ENCODE measurements around the gene ELMO3. TPM values are rescaled to one million over a fixed set of nuclear protein-coding genes. Genes with fewer than 3 reads are reported as not detected.

ELMO3 gene
- total RNA-seq, 1 experiment from 2014 or later = 8.6 TPM

DNA sequence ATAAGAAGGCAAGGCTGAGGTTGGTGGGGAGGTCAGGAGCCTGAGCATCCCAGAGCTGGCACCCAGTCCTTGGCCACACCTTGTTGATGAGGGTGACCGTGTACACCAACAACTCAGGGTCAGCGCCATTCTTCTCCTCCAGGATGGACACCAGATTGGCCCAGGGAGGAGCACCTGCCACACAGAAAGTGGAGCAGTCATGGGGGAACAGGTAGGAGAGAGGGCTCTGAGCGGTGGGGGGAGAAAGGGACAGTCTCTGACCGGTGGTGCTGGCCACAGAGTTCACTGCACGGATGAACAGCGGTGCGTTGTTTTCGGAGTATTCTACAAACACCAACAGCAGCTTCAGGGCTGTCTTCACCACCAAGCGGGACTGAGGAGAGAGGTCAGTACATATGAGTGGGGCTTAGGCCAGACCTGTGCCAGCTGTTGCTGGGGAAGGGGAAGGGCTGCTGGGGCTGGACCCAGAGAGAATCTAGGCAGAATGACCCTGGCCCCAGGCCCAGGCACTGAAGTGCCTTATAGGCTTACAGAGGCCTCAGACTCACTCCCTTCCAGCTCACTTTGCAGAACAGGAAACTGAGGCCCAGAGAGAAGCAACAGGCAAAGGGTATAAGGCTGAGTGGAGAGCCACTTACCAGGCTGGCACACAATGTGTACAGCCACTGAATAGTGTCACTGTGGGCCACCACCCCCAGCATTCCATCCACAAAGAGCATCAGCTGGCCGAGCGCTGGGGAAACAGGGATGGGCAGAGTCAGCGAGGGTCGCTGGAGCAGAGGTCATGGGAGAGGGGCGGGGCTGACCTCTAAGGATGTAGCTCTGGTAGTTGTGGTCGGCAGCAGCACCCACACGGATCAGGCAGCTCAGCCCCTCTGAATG lies 38.7 kb downstream of the ELMO3 start:
- no peak overlapping the region for H2BK120ac ChIP-seq (ENCODE audit: low read depth, low read length, poor library complexity, severe bottlenecking)
- H4K8ac ChIP-seq (replicated peaks; ENCODE audit: insufficient read length, low read depth, low read length) = no peak overlapping the region
- H2BK20ac ChIP-seq (ENCODE audit: low read depth, low read length, poor library complexity, severe bottlenecking) = no peak overlapping the region
- H3K23me2 ChIP-seq (ENCODE audit: insufficient read length, low read depth, low read length, poor library complexity, severe bottlenecking) = no peaks in the 10 kb centered on the region
- no peak overlapping the region for H2AFZ ChIP-seq (ENCODE audit: low read length)
- no peaks in the 10 kb centered on the region for H3K9me3 ChIP-seq (ENCODE audit: control insufficient read depth, low read depth, low read length)
- H2BK15ac ChIP-seq (ENCODE audit: low read depth, low read length) = no peak overlapping the region
- H3K23ac ChIP-seq (ENCODE audit: insufficient read length, low read depth, low read length) = no peak overlapping the region
- Mint-ChIP-seq H3K27ac (peak overlapping the region in 2 of 3 experiments; percentile 20 to 32; a peak in 2 of 7 replicates), H3K9me3 (no peaks in the 10 kb centered on the region), H3K4me3 (peak overlapping the region in 1 of 2 experiments; percentile 48; a peak in 1 of 5 replicates), H3K36me3 (ENCODE audit: insufficient read depth in 1 of 3, low read depth in 3 of 3) (peaks cover 24 to 61% (median 39%) of the 10 kb centered on the region in 3 experiments), H3K4me1 (peaks cover 13 to 20% of the 10 kb centered on the region in 2 experiments), H3K27me3 (ENCODE audit: low read depth) (no peaks in the 10 kb centered on the region)
- H3K79me2 ChIP-seq (ENCODE audit: insufficient read depth, low read length) = no peaks in the 10 kb centered on the region
- peaks cover 3% of the 10 kb centered on the region for H4K20me1 ChIP-seq (ENCODE audit: control insufficient read depth, insufficient read depth, insufficient read length)
- H3K56ac ChIP-seq (ENCODE audit: insufficient read length, low read depth, low read length) = no peak overlapping the region
- DNase-seq = no peak
- H2BK12ac ChIP-seq (ENCODE audit: insufficient read length, low read depth, low read length) = no peak overlapping the region
- WGBS (ENCODE audit: extremely low coverage, insufficient read length, low lambda C conversion rate) = no CpG with 5 or more reads among the region's 16 CpGs
- peaks cover 4% of the 10 kb centered on the region for H3K79me1 ChIP-seq (ENCODE audit: insufficient read depth, low read depth, low read length, poor library complexity, severe bottlenecking)
- no peak overlapping the region for H2BK5ac ChIP-seq (ENCODE audit: insufficient read length, low read length)
- no peak overlapping the region for H3T11ph ChIP-seq (ENCODE audit: low read length)
- no peak overlapping the region for H3K14ac ChIP-seq (ENCODE audit: insufficient read depth, low read length)
- H2AK5ac ChIP-seq (ENCODE audit: insufficient read length, low read length) = no peak overlapping the region
- H3K4me2 ChIP-seq (ENCODE audit: insufficient read depth, insufficient read length, low read length) = no peak overlapping the region
- no peak overlapping the region for H3K9ac ChIP-seq (ENCODE audit: extremely low read depth, insufficient read length, low read length)
- TF ChIP-seq, protein P1, sequence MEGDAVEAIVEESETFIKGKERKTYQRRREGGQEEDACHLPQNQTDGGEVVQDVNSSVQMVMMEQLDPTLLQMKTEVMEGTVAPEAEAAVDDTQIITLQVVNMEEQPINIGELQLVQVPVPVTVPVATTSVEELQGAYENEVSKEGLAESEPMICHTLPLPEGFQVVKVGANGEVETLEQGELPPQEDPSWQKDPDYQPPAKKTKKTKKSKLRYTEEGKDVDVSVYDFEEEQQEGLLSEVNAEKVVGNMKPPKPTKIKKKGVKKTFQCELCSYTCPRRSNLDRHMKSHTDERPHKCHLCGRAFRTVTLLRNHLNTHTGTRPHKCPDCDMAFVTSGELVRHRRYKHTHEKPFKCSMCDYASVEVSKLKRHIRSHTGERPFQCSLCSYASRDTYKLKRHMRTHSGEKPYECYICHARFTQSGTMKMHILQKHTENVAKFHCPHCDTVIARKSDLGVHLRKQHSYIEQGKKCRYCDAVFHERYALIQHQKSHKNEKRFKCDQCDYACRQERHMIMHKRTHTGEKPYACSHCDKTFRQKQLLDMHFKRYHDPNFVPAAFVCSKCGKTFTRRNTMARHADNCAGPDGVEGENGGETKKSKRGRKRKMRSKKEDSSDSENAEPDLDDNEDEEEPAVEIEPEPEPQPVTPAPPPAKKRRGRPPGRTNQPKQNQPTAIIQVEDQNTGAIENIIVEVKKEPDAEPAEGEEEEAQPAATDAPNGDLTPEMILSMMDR (conservative IDR thresholded peaks at IDR 0.05) = no peak
- H4K5ac ChIP-seq (ENCODE audit: insufficient read length, low read depth, low read length) = no peak overlapping the region
- no peak overlapping the region for H3K18ac ChIP-seq (ENCODE audit: insufficient read length, low read depth, low read length)
- no peak overlapping the region for H3K4ac ChIP-seq (ENCODE audit: low read depth, low read length)
- peaks cover 11% of the 10 kb centered on the region; the same call in 1 of the 2 replicates for H3K4me1 ChIP-seq (ENCODE audit: insufficient read depth, low read length)
- H3K27me3 ChIP-seq (ENCODE audit: insufficient read depth, low read length) = no peaks in the 10 kb centered on the region
- H3K27ac ChIP-seq (ENCODE audit: insufficient read length, low read depth, low read length) = no peak overlapping the region
- no peak overlapping the region for H4K91ac ChIP-seq (ENCODE audit: insufficient read length, low read depth, low read length)

Data from H9 (cell line).